ENCODE results near the gene PTCRA. TPM values are rescaled to one million over a fixed set of nuclear protein-coding genes. Genes with fewer than 3 reads are reported as not detected.

PTCRA gene
- polyA plus RNA-seq, 1 experiment: not detected

DNA sequence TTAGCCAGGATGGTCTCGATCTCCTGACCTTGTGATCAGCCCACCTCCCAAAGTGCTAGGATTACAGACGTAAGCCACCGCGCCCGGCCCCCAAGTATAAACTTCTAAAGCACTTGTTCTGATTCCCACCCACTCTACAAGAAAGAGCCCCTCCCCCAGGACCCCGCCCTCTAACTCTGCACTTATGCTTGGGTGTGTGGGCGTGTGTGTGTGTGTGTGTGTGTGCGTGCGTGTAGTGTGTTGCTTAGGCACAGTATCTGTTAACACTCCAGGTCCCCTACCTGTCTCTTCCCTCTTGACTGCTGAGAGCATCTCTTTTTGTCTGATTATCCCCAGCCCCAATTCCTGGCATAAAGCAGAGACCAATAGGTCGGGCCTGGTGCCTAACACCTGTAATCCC lies 6.0 kb upstream of the PTCRA start:
- CTCF ChIA-PET: no interaction called here
- Histone ChIP-seq H3K4me3 (ENCODE audit: low read depth, low read length) (no peak overlapping the region), H3K27me3 (ENCODE audit: control insufficient read depth, insufficient read depth, low read length) (peaks cover 2% of the 10 kb centered on the region), H3K36me3 (ENCODE audit: control insufficient read depth, insufficient read depth, low read length) (no peaks in the 10 kb centered on the region)
- POLR2A ChIA-PET: no interaction called here
- DNase-seq (ENCODE audit: low read depth): no peak
- TF ChIP-seq, protein P1, sequence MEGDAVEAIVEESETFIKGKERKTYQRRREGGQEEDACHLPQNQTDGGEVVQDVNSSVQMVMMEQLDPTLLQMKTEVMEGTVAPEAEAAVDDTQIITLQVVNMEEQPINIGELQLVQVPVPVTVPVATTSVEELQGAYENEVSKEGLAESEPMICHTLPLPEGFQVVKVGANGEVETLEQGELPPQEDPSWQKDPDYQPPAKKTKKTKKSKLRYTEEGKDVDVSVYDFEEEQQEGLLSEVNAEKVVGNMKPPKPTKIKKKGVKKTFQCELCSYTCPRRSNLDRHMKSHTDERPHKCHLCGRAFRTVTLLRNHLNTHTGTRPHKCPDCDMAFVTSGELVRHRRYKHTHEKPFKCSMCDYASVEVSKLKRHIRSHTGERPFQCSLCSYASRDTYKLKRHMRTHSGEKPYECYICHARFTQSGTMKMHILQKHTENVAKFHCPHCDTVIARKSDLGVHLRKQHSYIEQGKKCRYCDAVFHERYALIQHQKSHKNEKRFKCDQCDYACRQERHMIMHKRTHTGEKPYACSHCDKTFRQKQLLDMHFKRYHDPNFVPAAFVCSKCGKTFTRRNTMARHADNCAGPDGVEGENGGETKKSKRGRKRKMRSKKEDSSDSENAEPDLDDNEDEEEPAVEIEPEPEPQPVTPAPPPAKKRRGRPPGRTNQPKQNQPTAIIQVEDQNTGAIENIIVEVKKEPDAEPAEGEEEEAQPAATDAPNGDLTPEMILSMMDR (IDR thresholded peaks at IDR 0.05; ENCODE audit: insufficient read depth, low read depth, low read length): no peak

DNA sequence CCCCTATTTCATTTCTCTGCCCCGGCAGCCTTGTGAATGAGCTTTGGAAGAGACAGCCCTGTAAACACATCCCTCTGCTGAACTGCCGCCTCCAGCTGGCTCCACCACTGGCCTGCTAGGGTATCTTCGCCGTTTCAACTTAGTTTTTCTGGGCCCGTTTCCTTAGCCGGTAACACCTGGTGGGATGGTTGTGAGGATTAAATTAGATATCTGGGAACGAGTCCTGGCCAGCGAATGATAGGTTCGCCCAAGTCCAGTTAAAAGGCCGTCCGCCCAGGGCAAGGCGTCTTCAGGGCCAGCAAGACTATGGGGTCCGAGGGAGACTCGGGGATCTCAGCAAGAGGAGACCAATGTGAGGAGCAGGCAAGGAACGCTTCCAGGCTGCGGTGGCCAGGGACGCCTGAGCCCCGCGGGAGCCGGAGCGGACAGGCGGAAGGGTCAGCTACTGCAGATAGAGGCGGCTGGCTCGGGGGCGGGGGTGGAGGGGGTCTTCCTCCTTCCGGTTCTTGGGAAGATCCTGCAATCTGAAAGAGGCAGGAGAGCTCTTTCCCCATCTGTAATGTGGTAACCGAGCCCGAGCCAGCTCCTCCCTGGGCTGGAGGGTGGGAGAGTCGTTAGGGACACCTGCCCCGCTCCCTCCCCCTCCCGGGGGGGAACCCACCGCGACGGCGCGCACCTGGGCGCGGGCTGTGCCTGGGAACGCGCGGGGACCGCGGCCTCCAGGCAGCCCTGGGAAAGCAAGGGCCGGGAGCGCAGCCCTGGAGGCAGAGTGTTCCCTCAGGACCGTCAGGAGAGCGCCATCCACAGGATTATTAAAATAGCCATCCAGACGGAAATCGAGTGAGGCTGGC lies 4.5 kb upstream of the PTCRA start:
- CTCF ChIA-PET: no interaction called here
- POLR2A ChIA-PET: no interaction called here
- DNase-seq (ENCODE audit: low read depth): no peak

DNA sequence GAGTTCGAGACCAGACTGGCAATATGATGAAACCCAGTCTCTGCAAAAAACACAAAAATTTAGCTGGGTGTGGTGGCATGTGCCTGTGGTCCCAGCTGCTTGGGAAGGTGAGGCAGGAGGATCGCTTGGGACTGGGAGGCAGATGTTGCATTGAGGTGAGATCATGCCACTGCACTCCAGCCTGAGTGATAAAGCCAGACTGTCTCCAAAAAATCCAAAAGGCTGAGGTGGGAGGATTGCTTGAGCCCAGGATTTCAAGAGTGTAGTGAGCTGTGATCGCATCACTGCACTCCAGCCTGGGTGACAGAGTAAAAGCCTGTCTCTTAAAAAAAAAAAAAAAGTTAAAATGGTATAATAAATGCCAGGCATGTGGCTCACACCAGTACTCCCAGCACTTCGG lies 1.3 kb upstream of the PTCRA start:
- H3K36me3 ChIP-seq (ENCODE audit: control insufficient read depth, insufficient read depth, low read length): no peaks in the 10 kb centered on the region
- H3K4me3 ChIP-seq (ENCODE audit: low read depth, low read length): no peak overlapping the region
- no peak for DNase-seq (ENCODE audit: low read depth)
- peaks cover 2% of the 10 kb centered on the region for H3K27me3 ChIP-seq (ENCODE audit: control insufficient read depth, insufficient read depth, low read length)
- POLR2A ChIA-PET: no interaction called here
- CTCF ChIA-PET: interaction anchor here (1.2 to 3.9 kb wide), 3 partner anchors 10 to 13 kb away, joined by 3 to 23 read pairs (median 3); no protein-coding TSS in a partner anchor
- TF ChIP-seq, protein P1 (IDR thresholded peaks at IDR 0.05; ENCODE audit: insufficient read depth, low read depth, low read length): no peak

More for the DNA sequence above, 4.5 kb upstream of the PTCRA start:
- no peaks in the 10 kb centered on the region for H3K36me3 ChIP-seq (ENCODE audit: control insufficient read depth, insufficient read depth, low read length)
- 0 out of 2 replicates have a peak overlapping the region, but pooled peaks have one; percentile 1 for H3K4me3 ChIP-seq (ENCODE audit: low read depth, low read length)
- TF ChIP-seq, protein P1 (IDR thresholded peaks at IDR 0.05; ENCODE audit: insufficient read depth, low read depth, low read length): no peak
- peaks cover 2% of the 10 kb centered on the region for H3K27me3 ChIP-seq (ENCODE audit: control insufficient read depth, insufficient read depth, low read length)

DNA sequence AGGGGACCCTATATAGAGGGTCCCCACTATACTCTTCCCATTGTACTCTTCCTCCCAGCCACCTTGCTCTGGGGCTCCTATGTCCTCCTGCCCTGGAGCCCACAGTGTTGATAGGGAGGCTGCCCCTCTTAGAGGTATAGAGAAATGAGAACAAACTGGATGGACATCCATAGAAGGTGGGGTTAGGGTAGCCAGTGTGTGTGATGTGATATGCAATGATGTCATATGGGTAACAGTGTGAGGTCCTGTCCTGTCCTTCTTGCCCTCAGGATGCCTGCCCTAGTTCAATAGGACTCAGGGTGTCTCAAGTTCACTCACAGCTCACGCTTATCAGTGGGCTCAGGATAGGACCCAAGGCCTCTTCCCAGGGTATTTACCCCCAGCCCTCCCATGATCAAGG lies 435 bp downstream of the PTCRA start:
- Histone ChIP-seq H3K36me3 (ENCODE audit: control insufficient read depth, insufficient read depth, low read length) (no peaks in the 10 kb centered on the region), H3K27me3 (ENCODE audit: control insufficient read depth, insufficient read depth, low read length) (peaks cover 2% of the 10 kb centered on the region), H3K4me3 (ENCODE audit: low read depth, low read length) (no peak overlapping the region)
- ChIA-PET POLR2A (no interaction called here), CTCF (interaction anchor here (0.9 kb wide), 1 partner anchor 52 kb away, joined by 3 read pairs; no protein-coding TSS in a partner anchor)
- TF ChIP-seq, protein P1 (IDR thresholded peaks at IDR 0.05; ENCODE audit: insufficient read depth, low read depth, low read length): no peak
- DNase-seq (ENCODE audit: low read depth): no peak

DNA sequence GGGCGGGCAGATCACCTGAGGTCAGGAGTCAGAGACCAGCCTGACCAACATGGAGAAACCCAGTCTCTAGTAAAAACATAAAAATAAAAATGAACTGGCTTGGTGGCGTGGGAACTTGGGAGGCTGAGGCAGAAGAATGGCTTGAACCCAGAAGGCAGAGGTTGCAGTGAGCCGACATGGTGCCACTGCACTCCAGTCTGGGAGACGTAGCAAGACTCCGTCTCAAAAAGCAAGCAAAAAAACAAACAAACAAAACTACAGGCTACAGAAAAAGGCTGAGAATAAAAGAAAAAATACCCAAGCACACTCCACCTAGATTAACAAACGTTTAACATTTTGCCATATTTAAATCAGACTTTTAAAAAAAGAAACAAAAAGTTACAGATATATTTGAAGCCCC lies 5.9 kb downstream of the PTCRA start:
- no peak for DNase-seq (ENCODE audit: low read depth)
- TF ChIP-seq, protein P1 (IDR thresholded peaks at IDR 0.05; ENCODE audit: insufficient read depth, low read depth, low read length): no peak
- no peaks in the 10 kb centered on the region for H3K27me3 ChIP-seq (ENCODE audit: control insufficient read depth, insufficient read depth, low read length)
- POLR2A ChIA-PET: no interaction called here
- no peak overlapping the region for H3K4me3 ChIP-seq (ENCODE audit: low read depth, low read length)
- CTCF ChIA-PET: interaction anchor here (1.2 kb wide), 1 partner anchor 21 kb away, joined by 4 read pairs; no protein-coding TSS in a partner anchor
- no peaks in the 10 kb centered on the region for H3K36me3 ChIP-seq (ENCODE audit: control insufficient read depth, insufficient read depth, low read length)

Measured in BJ (cell line).